ENCODE measurements around the gene RERE.

Gene RERE

DNA sequence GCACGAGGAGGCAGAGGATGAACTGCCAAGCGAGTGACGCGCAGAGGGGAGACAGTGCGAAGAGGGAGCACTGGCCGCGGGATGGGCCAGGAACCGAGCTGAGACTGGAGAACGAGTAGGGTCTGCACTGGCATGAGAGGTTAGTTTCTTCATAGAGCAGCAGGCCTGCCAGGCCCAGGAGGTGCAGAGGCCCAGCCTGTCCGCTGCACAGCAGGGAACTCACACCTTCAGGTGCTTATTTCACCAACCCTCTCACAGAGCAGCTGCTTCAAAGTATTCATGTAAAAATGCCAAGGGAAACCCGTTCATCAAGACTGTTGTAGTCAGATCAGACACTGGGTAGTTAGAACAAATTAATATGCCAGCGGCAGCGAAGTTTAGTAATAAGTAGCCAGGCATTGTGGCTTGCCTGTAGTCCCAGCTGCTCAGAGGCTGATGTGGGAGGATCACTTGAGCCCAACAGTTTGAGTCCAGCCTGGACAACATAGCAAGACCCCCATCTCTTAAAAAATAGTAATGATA is 355.0 kb downstream of the RERE start:
- no peaks in the 10 kb centered on the region for H3K9me3 ChIP-seq (ENCODE audit: control insufficient read depth, low read length)
- no peaks in the 10 kb centered on the region for H3K4me1 ChIP-seq (ENCODE audit: control insufficient read depth, insufficient read depth, low read length, poor library complexity, severe bottlenecking)
- no peak overlapping the region for H3K27ac ChIP-seq (ENCODE audit: insufficient read depth, low read length, poor library complexity, severe bottlenecking)
- no peaks in the 10 kb centered on the region for H3K27me3 ChIP-seq (replicated peaks; ENCODE audit: control insufficient read depth, insufficient read depth, low read length, poor library complexity, severe bottlenecking)
- H3K36me3 ChIP-seq (ENCODE audit: control insufficient read depth, insufficient read depth, low read length) = no peaks in the 10 kb centered on the region
- H3K4me3 ChIP-seq (ENCODE audit: insufficient read depth, low read depth, low read length, poor library complexity, severe bottlenecking) = no peak overlapping the region
- no peak for DNase-seq

DNA sequence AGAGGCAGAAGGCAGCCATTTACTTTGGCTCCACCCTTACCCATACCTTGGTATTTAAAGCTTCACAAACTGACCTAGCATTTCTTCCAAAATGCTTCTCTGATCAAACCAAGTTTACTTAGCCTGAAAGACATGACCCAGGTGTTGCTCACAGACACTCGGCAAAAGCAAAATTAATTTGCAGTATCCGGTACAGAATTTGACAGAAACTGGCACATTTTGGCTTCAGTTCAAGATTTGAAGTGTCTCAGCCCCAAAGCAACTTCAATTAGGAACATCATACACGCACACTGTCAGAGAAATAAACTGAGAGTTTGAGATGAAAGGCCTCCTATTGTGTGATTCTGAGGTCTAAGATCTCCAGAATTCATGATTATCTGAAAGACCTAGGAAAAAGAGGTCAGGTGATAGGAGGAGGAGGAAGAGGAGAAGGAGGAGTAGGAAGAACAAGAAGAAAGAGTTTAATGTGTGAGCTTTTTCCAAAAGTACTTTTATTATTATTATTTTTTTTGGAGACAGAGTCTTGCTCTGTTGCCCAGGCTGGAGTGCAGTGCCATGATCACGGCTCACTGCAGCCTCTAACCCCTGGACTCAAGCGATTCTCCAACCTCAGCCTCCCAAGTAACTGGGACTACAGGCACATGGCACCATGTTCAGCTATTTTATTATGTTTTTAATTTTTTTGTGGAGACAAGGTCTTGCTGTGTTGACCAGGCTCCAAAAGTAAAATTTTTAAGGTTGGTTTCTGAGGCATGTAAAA is 355.9 kb downstream of the RERE start:
- Histone ChIP-seq H3K27me3 (replicated peaks; ENCODE audit: control insufficient read depth, insufficient read depth, low read length, poor library complexity, severe bottlenecking) (no peaks in the 10 kb centered on the region), H3K4me3 (ENCODE audit: insufficient read depth, low read depth, low read length, poor library complexity, severe bottlenecking) (no peak overlapping the region), H3K9me3 (ENCODE audit: control insufficient read depth, low read length) (no peaks in the 10 kb centered on the region), H3K27ac (ENCODE audit: insufficient read depth, low read length, poor library complexity, severe bottlenecking) (no peak overlapping the region), H3K4me1 (ENCODE audit: control insufficient read depth, insufficient read depth, low read length, poor library complexity, severe bottlenecking) (no peaks in the 10 kb centered on the region), H3K36me3 (ENCODE audit: control insufficient read depth, insufficient read depth, low read length) (no peaks in the 10 kb centered on the region)
- DNase-seq = no peak

- Histone ChIP-seq H3K4me1 (ENCODE audit: control insufficient read depth, insufficient read depth, low read length, poor library complexity, severe bottlenecking) (no peaks in the 10 kb centered on the region), H3K4me3 (ENCODE audit: insufficient read depth, low read depth, low read length, poor library complexity, severe bottlenecking) (no peak overlapping the region)
- no peak for DNase-seq
Measured at GRCh38 chr1:8460784-8461183, 356.7 kb downstream of the RERE start.

GRCh38 chr1:8460132-8460544 is 357.3 kb downstream of the RERE start:
- Histone ChIP-seq H3K9me3 (ENCODE audit: control insufficient read depth, low read length) (no peaks in the 10 kb centered on the region), H3K4me1 (ENCODE audit: control insufficient read depth, insufficient read depth, low read length, poor library complexity, severe bottlenecking) (no peaks in the 10 kb centered on the region), H3K36me3 (ENCODE audit: control insufficient read depth, insufficient read depth, low read length) (no peaks in the 10 kb centered on the region), H3K27ac (ENCODE audit: insufficient read depth, low read length, poor library complexity, severe bottlenecking) (no peak overlapping the region), H3K4me3 (ENCODE audit: insufficient read depth, low read depth, low read length, poor library complexity, severe bottlenecking) (no peak overlapping the region), H3K27me3 (replicated peaks; ENCODE audit: control insufficient read depth, insufficient read depth, low read length, poor library complexity, severe bottlenecking) (no peaks in the 10 kb centered on the region)
- no peak for DNase-seq

More at GRCh38 chr1:8460784-8461183, 356.7 kb downstream of the RERE start:
- Histone ChIP-seq H3K36me3 (ENCODE audit: control insufficient read depth, insufficient read depth, low read length) (no peaks in the 10 kb centered on the region), H3K27me3 (replicated peaks; ENCODE audit: control insufficient read depth, insufficient read depth, low read length, poor library complexity, severe bottlenecking) (no peaks in the 10 kb centered on the region), H3K27ac (ENCODE audit: insufficient read depth, low read length, poor library complexity, severe bottlenecking) (no peak overlapping the region), H3K9me3 (ENCODE audit: control insufficient read depth, low read length) (no peaks in the 10 kb centered on the region)

- H3K27ac ChIP-seq (ENCODE audit: insufficient read depth, low read length, poor library complexity, severe bottlenecking) = no peak overlapping the region
- H3K4me1 ChIP-seq (ENCODE audit: control insufficient read depth, insufficient read depth, low read length, poor library complexity, severe bottlenecking) = no peaks in the 10 kb centered on the region
- H3K36me3 ChIP-seq (ENCODE audit: control insufficient read depth, insufficient read depth, low read length) = no peaks in the 10 kb centered on the region
- DNase-seq = no peak
- no peaks in the 10 kb centered on the region for H3K9me3 ChIP-seq (ENCODE audit: control insufficient read depth, low read length)
- H3K4me3 ChIP-seq (ENCODE audit: insufficient read depth, low read depth, low read length, poor library complexity, severe bottlenecking) = no peak overlapping the region
- H3K27me3 ChIP-seq (replicated peaks; ENCODE audit: control insufficient read depth, insufficient read depth, low read length, poor library complexity, severe bottlenecking) = no peaks in the 10 kb centered on the region
Measured at GRCh38 chr1:8458607-8459006, 358.8 kb downstream of the RERE start.

DNA sequence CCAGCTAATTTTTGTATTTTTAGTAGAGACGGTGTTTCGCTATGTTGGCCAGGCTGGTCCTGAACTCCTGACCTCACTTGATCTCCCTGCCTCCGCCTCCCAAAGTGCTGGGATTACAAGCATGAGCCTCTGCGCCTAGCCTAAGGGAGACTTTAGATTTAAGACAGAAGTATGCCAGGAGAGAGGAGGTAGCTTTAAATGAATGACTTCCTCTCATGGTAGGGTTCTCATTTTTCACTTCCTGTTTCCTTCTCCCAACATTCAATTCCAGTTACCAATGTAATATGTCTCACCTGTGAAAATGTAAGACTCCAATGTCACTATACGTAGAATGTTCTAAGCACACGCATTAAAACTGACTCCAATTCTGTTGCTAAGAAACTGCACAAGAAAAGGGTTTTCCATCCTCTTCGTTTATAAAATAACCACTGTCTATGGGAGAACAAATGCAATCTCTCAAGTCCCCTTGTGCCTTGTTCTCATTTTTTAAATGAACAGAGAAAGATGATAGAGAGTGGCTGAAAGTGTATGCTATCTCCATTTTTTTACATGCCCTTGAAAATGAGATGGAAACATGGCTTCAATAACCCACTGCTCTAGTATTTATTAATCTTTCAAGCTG is 359.6 kb downstream of the RERE start:
- no peak overlapping the region for H3K27ac ChIP-seq (ENCODE audit: insufficient read depth, low read length, poor library complexity, severe bottlenecking)
- no peaks in the 10 kb centered on the region for H3K36me3 ChIP-seq (ENCODE audit: control insufficient read depth, insufficient read depth, low read length)
- H3K9me3 ChIP-seq (ENCODE audit: control insufficient read depth, low read length) = no peaks in the 10 kb centered on the region
- no peaks in the 10 kb centered on the region for H3K27me3 ChIP-seq (replicated peaks; ENCODE audit: control insufficient read depth, insufficient read depth, low read length, poor library complexity, severe bottlenecking)
- no peak overlapping the region for H3K4me3 ChIP-seq (ENCODE audit: insufficient read depth, low read depth, low read length, poor library complexity, severe bottlenecking)
- DNase-seq = no peak
- H3K4me1 ChIP-seq (ENCODE audit: control insufficient read depth, insufficient read depth, low read length, poor library complexity, severe bottlenecking) = no peaks in the 10 kb centered on the region

DNA sequence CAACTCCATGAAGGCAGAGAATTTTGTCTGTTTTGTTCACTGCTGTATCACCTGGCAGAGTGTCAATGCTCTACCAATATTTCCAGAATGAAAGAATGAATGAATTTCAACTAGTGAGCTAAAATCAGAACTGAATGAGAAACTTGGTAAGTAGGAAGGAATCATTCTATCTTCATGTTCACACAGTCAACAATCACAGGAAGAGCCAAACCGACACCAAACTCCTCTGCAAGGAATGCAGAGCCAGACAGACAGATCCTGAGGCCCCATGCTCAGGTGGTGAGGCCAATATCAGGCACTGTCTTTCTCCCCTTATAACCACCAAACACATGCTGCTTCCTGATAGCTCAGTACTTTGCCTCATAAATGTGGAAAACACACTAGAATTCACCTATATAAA is 360.4 kb downstream of the RERE start:
- no peak overlapping the region for H3K27ac ChIP-seq (ENCODE audit: insufficient read depth, low read length, poor library complexity, severe bottlenecking)
- H3K9me3 ChIP-seq (ENCODE audit: control insufficient read depth, low read length) = no peaks in the 10 kb centered on the region
- no peak overlapping the region for H3K4me3 ChIP-seq (ENCODE audit: insufficient read depth, low read depth, low read length, poor library complexity, severe bottlenecking)
- H3K27me3 ChIP-seq (replicated peaks; ENCODE audit: control insufficient read depth, insufficient read depth, low read length, poor library complexity, severe bottlenecking) = no peaks in the 10 kb centered on the region
- H3K36me3 ChIP-seq (ENCODE audit: control insufficient read depth, insufficient read depth, low read length) = no peaks in the 10 kb centered on the region
- DNase-seq = no peak
- H3K4me1 ChIP-seq (ENCODE audit: control insufficient read depth, insufficient read depth, low read length, poor library complexity, severe bottlenecking) = no peaks in the 10 kb centered on the region

GRCh38 chr1:8456308-8456912 is 361.0 kb downstream of the RERE start:
- H3K27ac ChIP-seq (ENCODE audit: insufficient read depth, low read length, poor library complexity, severe bottlenecking) = no peak overlapping the region
- no peaks in the 10 kb centered on the region for H3K4me1 ChIP-seq (ENCODE audit: control insufficient read depth, insufficient read depth, low read length, poor library complexity, severe bottlenecking)
- no peaks in the 10 kb centered on the region for H3K36me3 ChIP-seq (ENCODE audit: control insufficient read depth, insufficient read depth, low read length)
- H3K27me3 ChIP-seq (replicated peaks; ENCODE audit: control insufficient read depth, insufficient read depth, low read length, poor library complexity, severe bottlenecking) = no peaks in the 10 kb centered on the region
- H3K9me3 ChIP-seq (ENCODE audit: control insufficient read depth, low read length) = no peaks in the 10 kb centered on the region
- H3K4me3 ChIP-seq (ENCODE audit: insufficient read depth, low read depth, low read length, poor library complexity, severe bottlenecking) = no peak overlapping the region
- DNase-seq = no peak

- no peaks in the 10 kb centered on the region for H3K9me3 ChIP-seq (ENCODE audit: control insufficient read depth, low read length)
- H3K27ac ChIP-seq (ENCODE audit: insufficient read depth, low read length, poor library complexity, severe bottlenecking) = no peak overlapping the region
- no peaks in the 10 kb centered on the region for H3K36me3 ChIP-seq (ENCODE audit: control insufficient read depth, insufficient read depth, low read length)
- H3K4me3 ChIP-seq (ENCODE audit: insufficient read depth, low read depth, low read length, poor library complexity, severe bottlenecking) = no peak overlapping the region
- H3K4me1 ChIP-seq (ENCODE audit: control insufficient read depth, insufficient read depth, low read length, poor library complexity, severe bottlenecking) = no peaks in the 10 kb centered on the region
- DNase-seq = no peak
- no peaks in the 10 kb centered on the region for H3K27me3 ChIP-seq (replicated peaks; ENCODE audit: control insufficient read depth, insufficient read depth, low read length, poor library complexity, severe bottlenecking)
Measured at GRCh38 chr1:8455700-8456307, 361.6 kb downstream of the RERE start.

GRCh38 chr1:8450312-8450711 is 367.1 kb downstream of the RERE start:
- no peak for DNase-seq
- Histone ChIP-seq H3K27me3 (replicated peaks; ENCODE audit: control insufficient read depth, insufficient read depth, low read length, poor library complexity, severe bottlenecking) (no peaks in the 10 kb centered on the region), H3K9me3 (ENCODE audit: control insufficient read depth, low read length) (no peaks in the 10 kb centered on the region), H3K27ac (ENCODE audit: insufficient read depth, low read length, poor library complexity, severe bottlenecking) (no peak overlapping the region), H3K36me3 (ENCODE audit: control insufficient read depth, insufficient read depth, low read length) (no peaks in the 10 kb centered on the region), H3K4me1 (ENCODE audit: control insufficient read depth, insufficient read depth, low read length, poor library complexity, severe bottlenecking) (no peaks in the 10 kb centered on the region), H3K4me3 (ENCODE audit: insufficient read depth, low read depth, low read length, poor library complexity, severe bottlenecking) (no peak overlapping the region)

Data from effector memory CD4-positive, alpha-beta T cell (primary cell).